GM12878 (cell line): ENCODE measurements around the gene RCOR1. TPM values are rescaled to one million over a fixed set of nuclear protein-coding genes. Genes with fewer than 3 reads are reported as not detected.

Experiments
- ATAC-seq: fragments of 200-7000 bp; cut with Tn5 transposase; 3 replicates; pipeline ENCODE4 v1.9.1; 2020; ENCODE audit warnings: mild to moderate bottlenecking, moderate library complexity
- BruUV-seq: library from RNA; stranded (reverse); fragments of 400-500 nt; replicated peaks from 2 replicates; lab custom pipeline; 2021; lab: Mats Ljungman, UMichigan
- CTCF ChIA-PET: fragments of 300-600 bp; sonication (Branson Sonifier 250); formaldehyde crosslinking; extraction: SDS; loops from one replicate; lab custom pipeline; 2021; ENCODE audit warnings: inconsistent platforms; lab: Yijun Ruan, JAX
- POLR2A ChIA-PET: fragments of 350-600 bp; formaldehyde crosslinking; extraction: SDS; loops from one replicate; lab custom pipeline; 2021; ENCODE audit warnings: inconsistent platforms; lab: Charles Lee
- RAD21 ChIA-PET: fragments of 300-600 bp; sonication (Branson Sonifier 250); formaldehyde crosslinking; loops from one replicate; lab custom pipeline; 2023; ENCODE audit warnings: antibody characterized with exemption; ENCODE audit not compliant: unreplicated experiment; lab: Charles Lee
- SMC1A ChIA-PET: fragments of 300-600 bp; sonication (Branson Sonifier 250); formaldehyde crosslinking; loops from one replicate; lab custom pipeline; 2023; ENCODE audit not compliant: unreplicated experiment, uncharacterized antibody; lab: Charles Lee
- DNase-seq: peaks from one replicate; pipeline ENCODE4 v3.0.0-alpha.2; 2011; ENCODE audit warnings: low read depth, low spot score
- FAIRE-seq: peaks from 3 replicates; lab custom pipeline; 2011; peaks lifted over from hg19 to GRCh38; lab: Jason Lieb, UNC
- H2AFZ ChIP-seq: 2 replicates; pipeline ENCODE4 v1.6.0; 2011; ENCODE audit warnings: low read depth, low read length, control low read depth; ENCODE audit not compliant: control insufficient read depth
- H3K27ac ChIP-seq: 2 replicates; pipeline ENCODE4 v1.5.1; 2011; ENCODE audit warnings: control low read depth; ENCODE audit not compliant: control insufficient read depth, insufficient read depth
- H3K27me3 ChIP-seq, 2 experiments: replicated peaks in 1 of 2; 2 replicates each; pipeline versions ENCODE4 v1.6.0 to v1.6.1; 2011; ENCODE audit warnings: low read length in 1 of 2; ENCODE audit not compliant: control insufficient read depth in 2 of 2, insufficient read depth in 2 of 2
- H3K36me3 ChIP-seq, 2 experiments: 2 replicates each; pipeline ENCODE4 v1.5.1; 2011; ENCODE audit warnings: low read length in 1 of 2; ENCODE audit not compliant: control insufficient read depth in 2 of 2, insufficient read depth in 2 of 2
- H3K4me1 ChIP-seq: 2 replicates; pipeline ENCODE4 v1.6.1; 2011; ENCODE audit warnings: mild to moderate bottlenecking, low read length, moderate library complexity, mixed read lengths; ENCODE audit not compliant: control insufficient read depth, insufficient read depth
- H3K4me2 ChIP-seq: 2 replicates; pipeline ENCODE4 v1.6.0; 2011; ENCODE audit warnings: control low read depth; ENCODE audit not compliant: control insufficient read depth, insufficient read depth
- H3K4me3 ChIP-seq: fragments of 200-600 bp; sonication (generic); 2 replicates; pipeline ENCODE4 v1.5.1; 2016
- H3K79me2 ChIP-seq: 2 replicates; pipeline ENCODE4 v1.6.0; 2011; ENCODE audit warnings: low read length; ENCODE audit not compliant: control insufficient read depth, insufficient read depth
- H3K9ac ChIP-seq: 2 replicates; pipeline ENCODE4 v1.8.0; 2011; ENCODE audit warnings: low read length, control low read depth, mixed read lengths; ENCODE audit not compliant: control insufficient read depth, insufficient read depth
- H3K9me3 ChIP-seq: replicated peaks from 3 replicates; pipeline ENCODE4 v1.5.1; 2011; ENCODE audit warnings: mild to moderate bottlenecking, low read length; ENCODE audit not compliant: control insufficient read depth, insufficient read depth
- H4K20me1 ChIP-seq: 2 replicates; pipeline ENCODE4 v1.6.0; 2011; ENCODE audit not compliant: control insufficient read depth, insufficient read depth
- BRCA1 ChIP-seq: IDR thresholded peaks from 2 replicates; pipeline ENCODE4 v1.6.1; 2011; ENCODE audit warnings: low read depth, low read length, improper control_type of control experiment
- CTCF ChIP-seq, 3 experiments: IDR thresholded peaks in 2 of 3; conservative IDR thresholded peaks in 1 of 3; 2 replicates each; pipeline ENCODE4 v1.5.1; 2011; ENCODE audit warnings: low read depth in 3 of 3, low read length in 3 of 3, mild to moderate bottlenecking in 3 of 3, control low read depth in 2 of 3, moderate library complexity in 2 of 3, inconsistent platforms in 1 of 3, mixed read lengths in 1 of 3; ENCODE audit not compliant: control insufficient read depth in 2 of 3, insufficient read depth in 1 of 3; ENCODE audit errors: extremely low read depth in 1 of 3
- DPF2 ChIP-seq: fragments of 450-650 bp; IDR thresholded peaks from 2 replicates; pipeline ENCODE4 v1.6.1; 2017; ENCODE audit warnings: mild to moderate bottlenecking
- EED ChIP-seq: sonication (generic); IDR thresholded peaks from 2 replicates; pipeline ENCODE4 v1.6.1; 2016; ENCODE audit warnings: antibody characterized with exemption, low read depth
- HDAC2 ChIP-seq: fragments of 200-600 bp; sonication (generic); IDR thresholded peaks from 2 replicates; pipeline ENCODE4 v1.6.1; 2017
- KLF5 ChIP-seq: fragments of 450-650 bp; IDR thresholded peaks from 2 replicates; pipeline ENCODE4 v1.6.1; 2014; ENCODE audit warnings: mild to moderate bottlenecking; ENCODE audit not compliant: partially characterized antibody
- MAX ChIP-seq: IDR thresholded peaks from 2 replicates; pipeline ENCODE4 v1.6.1; 2012; ENCODE audit warnings: low read depth, low read length, improper control_type of control experiment
- NBN ChIP-seq: fragments of 450-650 bp; IDR thresholded peaks from 2 replicates; pipeline ENCODE4 v1.6.1; 2016
- NKRF ChIP-seq: fragments of 450-650 bp; conservative IDR thresholded peaks from 2 replicates; pipeline ENCODE4 v1.6.1; 2017; ENCODE audit warnings: mild to moderate bottlenecking, moderate library complexity
- POLR2AphosphoS2 ChIP-seq: IDR thresholded peaks from 2 replicates; pipeline ENCODE4 v1.6.1; 2011; ENCODE audit warnings: low read depth, mild to moderate bottlenecking, low read length, improper control_type of control experiment, moderate library complexity
- PRDM15 ChIP-seq: fragments of 450-650 bp; formaldehyde crosslinking; IDR thresholded peaks from 2 replicates; pipeline ENCODE4 v1.4.0; 2020; ENCODE audit warnings: mild to moderate bottlenecking, moderate library complexity
- RBBP5 ChIP-seq: fragments of 200-600 bp; sonication (generic); conservative IDR thresholded peaks from 2 replicates; pipeline ENCODE4 v1.6.1; 2016
- RFX5 ChIP-seq: IDR thresholded peaks from 2 replicates; pipeline ENCODE4 v1.6.1; 2011; ENCODE audit warnings: low read depth, low read length, improper control_type of control experiment
- SP1 ChIP-seq: IDR thresholded peaks from one replicate; pipeline ENCODE4 v1.6.1; 2011; ENCODE audit warnings: low read depth, low read length
- STAT1 ChIP-seq: fragments of 450-650 bp; conservative IDR thresholded peaks from 2 replicates; pipeline ENCODE4 v1.6.1; 2014; ENCODE audit warnings: antibody characterized with exemption, mild to moderate bottlenecking
- USF2 ChIP-seq: IDR thresholded peaks from 2 replicates; pipeline ENCODE4 v1.6.1; 2011; ENCODE audit warnings: low read depth, low read length, improper control_type of control experiment, borderline replicate concordance
- WGBS: methylation state at CpG from one replicate; pipeline ENCODE4 v1.1.6; 2016; ENCODE audit warnings: low lambda C conversion rate; ENCODE audit not compliant: insufficient replicate concordance, insufficient coverage; ENCODE audit errors: missing lambda C conversion rate; 5-methylcytosine and 5-hydroxymethylcytosine counted together
- in situ Hi-C: fragments of 300-500 bp; cut with MboI; formaldehyde crosslinking; loops from 9 replicates; pipeline ENCODE4 v1.14.3; 2018; ENCODE audit warnings: mixed read lengths
- intact Hi-C: fragments of 100-400 bp; cut with micrococcal nuclease; formaldehyde crosslinking; loops from one replicate; pipeline ENCODE4 v1.14.2; 2022; ENCODE audit not compliant: unreplicated experiment
- polyA plus RNA-seq, 11 experiments: library from polyadenylated mRNA; depleted of rRNA in 4 of 11; unstranded in 6 of 11; stranded (reverse) in 5 of 11; fragments of >200 nt; fragmentation: Nextera tagmentation in 4 of 11; fragmentation: Illumina TruSeq in 1 of 11; extraction: Ambion mirVana in 4 of 11; extraction: Trizol in 1 of 11; gene quantifications; 1 replicate in 1 of 11; 2 replicates in 10 of 11; pipeline versions ENCODE4 v1.2.1 to v1.2.3, GENCODE V29; 2011 to 2016; ENCODE audit warnings: inconsistent platforms in 2 of 11, missing spikeins in 2 of 11, low read depth in 1 of 11
- total RNA-seq, 4 experiments: library from RNA; depleted of rRNA in 3 of 4; stranded (reverse); fragments of >200 nt in 3 of 4; fragmentation: Illumina TruSeq in 1 of 4; extraction: Trizol in 1 of 4; gene quantifications; 2 replicates each; pipeline versions ENCODE4 v1.2.1 to v1.2.3, GENCODE V29; 2013 to 2021

Gene RCOR1
- total and polyA plus RNA-seq, 10 of the 15 experiments (the other 5 are each of a cell fraction or from before 2014, with no cell fraction given) = 1.6 to 12.2 (median 4.4) TPM

- Histone ChIP-seq H3K9me3 (peaks cover 11% of the 10 kb centered on the region), H3K79me2 (peaks cover 7% of the 10 kb centered on the region), H3K4me3 (no peak overlapping the region), H3K4me1 (peaks cover 17% of the 10 kb centered on the region), H2AFZ (no peak overlapping the region), H3K27me3 (no peaks in the 10 kb centered on the region), H3K4me2 (no peak overlapping the region), H3K36me3 (no peaks in the 10 kb centered on the region; a peak in 1 of 4 replicates), H3K9ac (no peak overlapping the region), H3K27ac (no peak overlapping the region), H4K20me1 (no peaks in the 10 kb centered on the region)
- ATAC-seq (no peak), FAIRE-seq (no peak), DNase-seq (no peak)
- ChIA-PET RAD21 (no interaction called here), CTCF (interaction anchor here (0.7 kb wide), 1 partner anchor 74 kb away, joined by 3 read pairs; no protein-coding TSS in a partner anchor), POLR2A (interaction anchor here (1.3 kb wide), 1 partner anchor 25 kb away, joined by 4 read pairs; no protein-coding TSS in a partner anchor), SMC1A (interaction anchor here (0.6 to 2.2 kb wide), 5 partner anchors 19 to 280 kb away, joined by 3 to 7 read pairs (median 3); no protein-coding TSS in a partner anchor)
- 99% methylated on average over 9 of the region's 9 CpGs for WGBS
- in situ Hi-C loops (no loop called here), intact Hi-C loops (no loop called here)
- BruUV-seq = no TSS peak
- TF ChIP-seq PRDM15 (CRISPR knock-in tag) = no peak
- no peak for TF ChIP-seq NKRF
- no peak for TF ChIP-seq MAX
- no peak for TF ChIP-seq CTCF (IDR thresholded peaks at IDR 0.05 in 2 of 3, conservative IDR thresholded peaks at IDR 0.05 in 1 of 3; ENCODE audit: control insufficient read depth in 2 of 3, extremely low read depth in 1 of 3, insufficient read depth in 1 of 3, low read depth in 3 of 3, low read length in 3 of 3)
- no peak for TF ChIP-seq RBBP5
- no peak for TF ChIP-seq DPF2
- TF ChIP-seq SP1 = no peak
- TF ChIP-seq POLR2AphosphoS2 = no peak
- no peak for TF ChIP-seq BRCA1
- TF ChIP-seq NBN = no peak
- no peak for TF ChIP-seq USF2
- no peak for TF ChIP-seq STAT1
- no peak for TF ChIP-seq EED
- no peak for TF ChIP-seq RFX5
- no peak for TF ChIP-seq HDAC2
- no peak for TF ChIP-seq KLF5
Measured at GRCh38 chr14:102668291-102668873, 75.9 kb downstream of the RCOR1 start.
